BLaER1 treated with 17β-estradiol and CSF1 and Interleukin-3, amounts not matched to agents 10 nM and 100 nM (cell line): Measurements from ENCODE around the gene PKP1.
"Not testable (repeated sequence)": the region's sequence is repeated elsewhere in the genome, so short reads cannot be mapped to it uniquely, and the experiment has no call there.

Experiments
- H3K27ac ChIP-seq, 11 experiments: shearing (Covaris generic); formaldehyde crosslinking; 2 replicates each; pipeline ENCODE4 v1.8.1; 2022
- H3K27me3 ChIP-seq, 11 experiments: shearing (Covaris generic); formaldehyde crosslinking; 2 replicates each; pipeline ENCODE4 v1.8.1; 2022
- H3K36me3 ChIP-seq, 11 experiments: shearing (Covaris generic); formaldehyde crosslinking; 2 replicates each; pipeline ENCODE4 v1.8.1; 2022
- H3K4me1 ChIP-seq, 10 experiments: shearing (Covaris generic); formaldehyde crosslinking; 2 replicates each; pipeline ENCODE4 v1.8.1; 2022
- H3K4me2 ChIP-seq, 11 experiments: shearing (Covaris generic); formaldehyde crosslinking; 2 replicates each; pipeline ENCODE4 v1.8.1; 2022
- H3K4me3 ChIP-seq, 10 experiments: shearing (Covaris generic); formaldehyde crosslinking; 2 replicates each; pipeline ENCODE4 v1.8.1; 2022
- H3K9ac ChIP-seq, 11 experiments: shearing (Covaris generic); formaldehyde crosslinking; 2 replicates each; pipeline ENCODE4 v1.8.1; 2022
- H3K9me3 ChIP-seq, 11 experiments: shearing (Covaris generic); formaldehyde crosslinking; replicated peaks in 1 of 11; 2 replicates each; pipeline ENCODE4 v1.8.1; 2022
- H4K20me1 ChIP-seq, 11 experiments: shearing (Covaris generic); formaldehyde crosslinking; 2 replicates each; pipeline ENCODE4 v1.8.1; 2022
- Cebpa-rat ChIP-seq, 11 experiments: shearing (Covaris generic); IDR thresholded peaks; 2 replicates each; pipeline ENCODE4 v1.8.1; 2022

Gene PKP1

DNA sequence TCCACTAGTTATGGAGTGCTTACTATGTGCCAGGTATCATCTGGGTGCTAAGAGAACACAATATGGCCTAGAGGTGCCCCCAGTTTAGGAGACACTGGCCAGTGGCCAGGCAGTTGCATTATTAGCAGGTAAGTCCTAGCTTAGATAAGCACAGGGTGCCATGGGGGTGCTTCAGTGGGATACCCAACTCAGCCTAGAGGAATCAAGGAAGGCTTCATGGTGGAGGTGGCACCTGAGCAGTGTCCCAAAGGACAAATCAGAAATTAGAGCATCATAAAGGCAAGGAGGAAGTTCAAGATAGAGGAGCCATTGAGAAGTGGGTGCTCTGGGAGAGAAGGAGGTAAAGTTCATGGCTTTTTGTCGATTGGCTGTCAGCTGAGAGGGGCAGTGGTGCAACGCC lies 31.9 kb upstream of the PKP1 start:
- H3K9me3 ChIP-seq, result no peaks in the 10 kb centered on the region
- TF ChIP-seq Cebpa-rat (IDR thresholded peaks at IDR 0.05), result no peak
- H3K36me3 ChIP-seq, result no peaks in the 10 kb centered on the region
- no peaks in the 10 kb centered on the region for H4K20me1 ChIP-seq
- no peaks in the 10 kb centered on the region for H3K27me3 ChIP-seq
- H3K4me3 ChIP-seq, result no peak overlapping the region
- H3K27ac ChIP-seq, result no peak overlapping the region
- no peak overlapping the region for H3K9ac ChIP-seq
- peaks cover 0 to 11% (median 5%) of the 10 kb centered on the region in 10 experiments; a peak in 9 of 20 replicates for H3K4me1 ChIP-seq
- no peak overlapping the region for H3K4me2 ChIP-seq

GRCh38 chr1:201251851-201252430 lies 31.4 kb upstream of the PKP1 start:
- Histone ChIP-seq H3K4me2 (no peak overlapping the region), H3K4me1 (peaks cover 0 to 11% (median 5%) of the 10 kb centered on the region in 10 experiments; a peak in 9 of 20 replicates), H3K36me3 (no peaks in the 10 kb centered on the region), H3K9ac (no peak overlapping the region), H3K27me3 (no peaks in the 10 kb centered on the region), H3K4me3 (no peak overlapping the region), H3K27ac (no peak overlapping the region), H3K9me3 (no peaks in the 10 kb centered on the region), H4K20me1 (no peaks in the 10 kb centered on the region)
- TF ChIP-seq Cebpa-rat (IDR thresholded peaks at IDR 0.05), result no peak

DNA sequence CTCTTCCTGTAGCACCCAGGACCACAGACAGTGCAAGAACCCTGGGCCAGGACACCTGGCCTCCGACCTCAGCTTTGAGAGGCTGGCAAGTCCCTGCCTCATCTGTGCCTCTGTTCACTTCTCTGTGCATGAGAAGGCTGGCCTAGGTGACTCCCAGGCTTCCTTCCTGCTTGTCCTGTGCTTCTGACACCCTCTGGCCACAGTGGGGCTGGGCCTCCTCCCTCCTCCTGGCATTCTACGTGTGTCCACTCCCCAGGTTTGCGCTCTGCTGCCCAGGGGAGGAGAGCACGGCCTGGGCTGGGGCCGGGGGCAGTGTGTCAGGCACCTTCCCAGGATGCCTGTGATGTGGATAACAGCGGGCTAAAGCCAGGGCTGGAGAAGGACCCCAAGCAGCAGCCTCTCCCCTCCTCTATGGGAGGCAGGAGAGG lies 30.3 kb upstream of the PKP1 start:
- Histone ChIP-seq H4K20me1 (no peaks in the 10 kb centered on the region), H3K36me3 (no peaks in the 10 kb centered on the region), H3K27ac (0 out of 22 replicates have a peak overlapping the region, but pooled peaks of 1 of the 11 experiments have one; percentile 28), H3K27me3 (no peaks in the 10 kb centered on the region), H3K9ac (peak overlapping the region in 2 of 11 experiments; percentile 7 to 9; a peak in 1 of 22 replicates), H3K9me3 (no peaks in the 10 kb centered on the region), H3K4me2 (no peak overlapping the region), H3K4me1 (peaks cover 0 to 11% (median 5%) of the 10 kb centered on the region in 10 experiments; a peak in 9 of 20 replicates), H3K4me3 (no peak overlapping the region)
- TF ChIP-seq Cebpa-rat (IDR thresholded peaks at IDR 0.05), result no peak

- H3K9ac ChIP-seq, result peak overlapping the region in 1 of 11 experiments; percentile 9; a peak in 2 of 22 replicates
- H3K9me3 ChIP-seq, result no peaks in the 10 kb centered on the region
- H3K4me1 ChIP-seq, result peaks cover 0 to 11% (median 5%) of the 10 kb centered on the region in 10 experiments; a peak in 9 of 20 replicates
- H3K4me2 ChIP-seq, result no peak overlapping the region
- no peaks in the 10 kb centered on the region for H3K36me3 ChIP-seq
- no peak overlapping the region for H3K4me3 ChIP-seq
- TF ChIP-seq Cebpa-rat (IDR thresholded peaks at IDR 0.05), result no peak
- no peaks in the 10 kb centered on the region for H3K27me3 ChIP-seq
- H4K20me1 ChIP-seq, result no peaks in the 10 kb centered on the region
- H3K27ac ChIP-seq, result peak overlapping the region in 1 of 11 experiments; percentile 28; a peak in 1 of 22 replicates
These were observed 29.9 kb upstream of the PKP1 start for GRCh38 chr1:201253411-201253810.

GRCh38 chr1:201253906-201254624 lies 29.2 kb upstream of the PKP1 start:
- no peak overlapping the region; a peak in 1 of 22 replicates for H3K4me2 ChIP-seq
- H3K27me3 ChIP-seq, result peaks cover 0 to 2% (median 0%) of the 10 kb centered on the region in 11 experiments; a peak in 3 of 22 replicates
- H3K9me3 ChIP-seq, result no peaks in the 10 kb centered on the region
- H3K27ac ChIP-seq, result peak overlapping the region in 3 of 11 experiments; percentile 12 to 28 (median 27); a peak in 1 of 22 replicates
- peak overlapping the region in 3 of 11 experiments; percentile 6 to 30 (median 9); a peak in 2 of 22 replicates for H3K9ac ChIP-seq
- TF ChIP-seq Cebpa-rat (IDR thresholded peaks at IDR 0.05), result no peak
- H4K20me1 ChIP-seq, result no peaks in the 10 kb centered on the region
- peaks cover 0 to 11% (median 5%) of the 10 kb centered on the region in 10 experiments; a peak in 9 of 20 replicates for H3K4me1 ChIP-seq
- H3K4me3 ChIP-seq, result no peak overlapping the region
- H3K36me3 ChIP-seq, result no peaks in the 10 kb centered on the region

DNA sequence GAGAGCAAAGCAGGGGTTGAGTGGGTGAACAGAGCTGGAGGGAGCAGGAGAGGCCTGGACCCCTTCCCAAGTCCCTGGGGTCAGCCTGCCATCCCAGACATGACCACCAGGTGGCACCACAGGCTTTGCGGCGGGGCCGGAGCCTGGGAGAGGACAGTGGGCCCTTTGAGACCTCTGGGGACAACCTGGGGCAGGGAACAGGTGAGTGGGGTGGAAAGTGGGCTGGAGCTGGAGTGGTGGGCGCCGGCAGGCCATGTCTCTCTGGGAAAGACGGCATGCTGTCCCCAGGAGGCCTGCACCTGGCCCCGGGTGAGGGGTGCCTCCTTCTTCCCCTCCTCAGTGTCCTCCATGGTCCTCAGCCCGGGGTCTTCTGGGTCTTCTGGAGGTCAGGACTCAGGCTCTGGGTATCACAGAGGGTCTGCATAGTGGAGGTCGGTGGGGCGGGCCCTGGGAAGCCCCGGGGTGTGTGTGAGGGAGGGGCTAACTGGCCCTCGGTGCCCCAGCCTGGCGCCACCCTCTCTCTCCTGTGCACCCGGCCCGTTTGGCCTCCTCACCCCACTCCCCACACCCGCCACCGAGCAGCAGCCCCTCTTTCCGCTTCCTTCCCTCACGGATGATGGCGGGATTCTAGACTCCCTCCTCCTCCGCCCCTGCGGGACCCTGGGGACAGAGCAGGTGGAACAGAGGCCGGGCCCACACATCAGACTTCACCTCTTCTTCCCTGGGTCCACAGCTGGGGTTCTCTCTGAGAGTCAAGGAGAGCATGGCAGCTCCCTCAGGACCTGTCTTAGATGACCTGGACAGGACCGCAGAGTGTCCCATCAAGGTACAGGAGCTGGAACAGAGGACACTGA lies 28.5 kb upstream of the PKP1 start:
- no peak for TF ChIP-seq Cebpa-rat (IDR thresholded peaks at IDR 0.05)
- H3K27me3 ChIP-seq, result peaks cover 0 to 10% (median 5%) of the 10 kb centered on the region in 11 experiments; a peak in 10 of 22 replicates
- no peaks in the 10 kb centered on the region for H4K20me1 ChIP-seq
- no peaks in the 10 kb centered on the region for H3K9me3 ChIP-seq
- H3K27ac ChIP-seq, result no peak overlapping the region
- H3K4me2 ChIP-seq, result peak overlapping the region in 6 of 11 experiments; percentile 14 to 40 (median 30); a peak in 7 of 22 replicates
- H3K36me3 ChIP-seq, result no peaks in the 10 kb centered on the region
- no peak overlapping the region for H3K4me3 ChIP-seq
- H3K4me1 ChIP-seq, result peaks cover 0 to 16% (median 7%) of the 10 kb centered on the region in 10 experiments; a peak in 9 of 20 replicates
- peak overlapping the region in 2 of 11 experiments; percentile 20 to 30; a peak in 1 of 22 replicates for H3K9ac ChIP-seq

- Histone ChIP-seq H4K20me1 (no peaks in the 10 kb centered on the region), H3K9ac (no peak overlapping the region), H3K9me3 (no peaks in the 10 kb centered on the region), H3K27me3 (peaks cover 0 to 13% (median 7%) of the 10 kb centered on the region in 11 experiments; a peak in 11 of 22 replicates), H3K36me3 (no peaks in the 10 kb centered on the region), H3K4me1 (peaks cover 0 to 16% (median 7%) of the 10 kb centered on the region in 10 experiments; a peak in 9 of 20 replicates), H3K4me3 (no peak overlapping the region), H3K4me2 (no peak overlapping the region; a peak in 2 of 22 replicates), H3K27ac (no peak overlapping the region)
- no peak for TF ChIP-seq Cebpa-rat (IDR thresholded peaks at IDR 0.05)
These were observed 27.6 kb upstream of the PKP1 start for GRCh38 chr1:201255479-201256362.

DNA sequence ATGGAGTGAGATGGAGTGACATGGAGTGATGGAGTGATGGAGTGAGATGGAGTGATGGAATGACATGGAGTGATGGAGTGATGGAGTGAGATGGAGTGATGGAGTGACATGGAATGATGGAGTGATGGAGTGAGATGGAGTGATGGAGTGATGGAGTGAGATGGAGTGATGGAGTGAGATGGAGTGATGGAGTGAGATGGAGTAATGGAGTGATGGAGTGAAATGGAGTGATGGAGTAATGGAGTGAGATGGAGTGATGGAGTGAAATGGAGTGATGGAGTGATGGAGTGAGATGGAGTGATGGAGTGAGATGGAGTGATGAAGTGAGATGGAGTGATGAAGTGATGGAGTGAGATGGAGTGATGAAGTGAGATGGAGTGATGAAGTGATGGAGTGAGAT lies 25.2 kb upstream of the PKP1 start:
- H3K4me2 ChIP-seq, H3K9me3 ChIP-seq, H3K4me3 ChIP-seq, H4K20me1 ChIP-seq, H3K9ac ChIP-seq, H3K27ac ChIP-seq, H3K36me3 ChIP-seq: not testable (repeated sequence)
- peaks cover 0 to 13% (median 7%) of the 10 kb centered on the region in 11 experiments; a peak in 11 of 22 replicates for H3K27me3 ChIP-seq
- peaks cover 0 to 16% (median 7%) of the 10 kb centered on the region in 10 experiments; a peak in 9 of 20 replicates for H3K4me1 ChIP-seq
